Measurements from ENCODE around the gene PPP2R3C.
A peak's percentile ranks its signal among the peaks of the same experiment; 100 is the strongest.
"Not testable (repeated sequence)": the region's sequence is repeated elsewhere in the genome, so short reads cannot be mapped to it uniquely, and the experiment has no call there.

PPP2R3C gene

GRCh38 chr14:35050652-35051051, 71.1 kb downstream of the PPP2R3C start:
- DNase-seq = no peak

- no peak for DNase-seq
Observed at GRCh38 chr14:35047976-35048513, 73.7 kb downstream of the PPP2R3C start.

DNA sequence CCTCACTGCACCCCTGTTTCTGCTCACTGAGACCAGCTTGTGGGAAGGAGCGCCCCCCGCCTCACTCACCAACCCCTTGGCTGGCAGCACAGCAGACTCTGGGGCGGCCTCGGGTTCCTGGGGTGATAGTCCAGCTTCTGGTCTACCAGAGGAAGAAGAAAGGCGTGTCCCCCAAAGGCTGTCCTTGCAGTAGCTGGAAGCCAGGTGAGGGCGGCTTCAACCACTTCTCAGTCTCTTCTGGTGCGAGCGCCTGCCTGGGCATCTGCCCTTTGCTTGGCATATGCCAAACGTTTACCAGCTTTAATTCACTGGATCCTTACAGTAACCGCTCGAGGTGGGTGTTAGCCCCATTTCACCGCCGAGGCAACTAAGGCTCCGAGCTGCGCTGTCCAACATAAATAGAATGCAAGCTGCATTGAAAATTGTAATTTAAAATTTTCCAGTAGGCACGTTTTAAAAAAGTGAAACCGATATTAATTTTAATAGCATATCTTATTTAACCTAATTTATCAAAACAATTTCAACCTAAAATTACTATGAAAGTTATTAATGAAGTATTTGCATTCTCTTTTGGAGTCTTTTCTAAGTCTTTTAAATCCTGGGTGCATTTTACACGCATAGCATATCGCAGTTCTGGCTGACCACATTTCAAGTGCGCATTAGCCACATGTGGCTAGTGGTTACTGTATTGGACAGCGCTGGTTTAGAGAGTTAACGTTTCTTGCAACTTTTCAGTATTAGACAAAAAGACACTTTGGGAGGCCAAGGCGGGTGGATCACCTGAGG, 74.8 kb downstream of the PPP2R3C start:
- DNase-seq = no peak

GRCh38 chr14:35046048-35046750, 75.6 kb downstream of the PPP2R3C start, which contains the start of gene FAM177A1:
FAM177A1 (plus strand) TSS chr14:35046272; CDS start chr14:35046464, 192 bp downstream.
- DNase-seq = peak; percentile 97

DNA sequence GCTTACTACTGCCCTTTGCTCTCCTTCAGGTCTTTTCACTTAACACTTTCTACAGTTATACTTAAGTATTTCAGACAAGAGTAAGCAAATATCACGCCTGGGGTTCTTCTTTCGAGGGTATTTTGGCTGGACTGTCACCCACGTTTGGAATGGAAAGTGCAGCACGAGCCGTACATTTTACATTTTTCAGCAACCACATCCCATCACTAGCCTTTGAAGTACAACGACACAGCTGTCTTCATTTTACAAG, 76.1 kb downstream of the PPP2R3C start:
- no peak for DNase-seq

DNA sequence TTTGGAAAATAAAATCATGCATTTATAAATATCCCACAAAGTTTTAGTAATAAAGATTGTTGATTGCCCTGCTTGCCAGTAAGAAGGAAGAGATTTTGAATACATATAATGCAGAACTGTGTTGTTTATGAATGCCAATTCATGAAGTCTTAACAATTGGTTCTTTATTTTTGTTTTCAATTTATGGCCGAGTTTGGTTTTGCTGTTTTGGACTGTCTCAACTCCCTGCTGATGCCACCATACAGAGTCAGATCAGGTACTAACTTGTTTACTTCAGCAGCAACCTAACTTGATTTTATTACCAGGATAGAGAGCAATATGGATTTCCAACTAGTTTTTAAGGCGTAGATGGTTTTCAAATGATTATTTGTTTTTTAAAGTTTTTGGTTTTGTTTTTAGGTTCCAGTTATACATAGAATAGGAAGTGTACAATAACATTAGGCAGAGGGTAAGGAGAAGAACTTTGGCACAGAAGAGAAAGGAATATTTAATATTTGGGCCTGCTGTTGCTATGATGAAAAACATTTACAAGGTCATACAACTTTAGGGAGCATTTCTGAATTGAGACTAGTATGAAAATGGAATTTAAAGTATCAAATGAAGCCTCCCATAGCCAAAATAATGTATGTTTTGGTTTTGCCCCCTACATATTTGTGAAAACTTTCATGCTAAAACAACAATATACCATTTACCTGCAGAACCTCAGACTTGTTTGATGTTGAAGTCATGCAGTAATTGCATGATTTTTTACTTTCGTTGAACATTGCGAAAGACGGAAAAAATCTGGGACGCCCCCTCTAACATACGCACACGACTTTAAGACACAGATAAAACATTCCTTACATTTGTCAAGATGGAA, 76.6 kb downstream of the PPP2R3C start:
- DNase-seq = no peak

- no peak for DNase-seq
Observed at GRCh38 chr14:35043046-35043445, 78.7 kb downstream of the PPP2R3C start.

DNA sequence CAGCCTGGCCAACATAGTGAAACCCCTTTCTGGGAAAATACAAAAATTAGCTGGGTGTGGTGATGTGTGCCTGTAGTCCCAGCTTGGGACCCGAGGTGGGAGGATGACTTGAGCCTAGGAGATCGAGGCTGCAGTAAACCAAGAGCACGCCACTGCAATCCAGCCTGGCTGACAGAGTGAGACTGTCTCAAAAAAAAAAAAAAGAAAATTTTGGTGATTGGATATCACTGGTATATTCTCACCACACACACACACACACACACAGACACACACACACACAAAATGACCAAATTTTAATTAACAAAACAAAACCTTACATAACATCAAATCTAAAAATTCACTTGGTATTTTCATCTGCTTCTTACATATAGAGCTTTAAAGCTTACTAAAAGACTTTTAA, 79.2 kb downstream of the PPP2R3C start:
- no peak for DNase-seq

DNA sequence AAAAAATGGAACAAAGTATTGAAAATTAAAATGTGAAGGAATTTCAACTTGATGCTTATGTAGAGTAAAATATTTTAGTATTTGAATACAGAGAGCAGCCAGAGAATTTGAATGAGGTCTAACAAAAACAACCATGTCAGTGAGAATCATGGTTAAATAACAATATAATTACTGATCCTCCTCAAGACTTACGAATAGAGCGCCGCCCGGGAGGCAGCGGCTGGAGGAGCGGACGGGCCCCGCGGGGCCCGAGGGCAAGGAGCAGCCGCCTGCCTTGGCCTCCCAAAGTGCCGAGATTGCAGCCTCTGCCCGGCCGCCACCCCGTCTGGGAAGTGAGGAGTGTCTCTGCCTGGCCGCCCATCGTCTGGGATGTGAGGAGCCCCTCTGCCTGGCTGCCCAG, 83.5 kb downstream of the PPP2R3C start:
- DNase-seq = not testable (repeated sequence)

All from eye (tissue), 1 donor.